ENCODE data around the gene NTM.

The NTM gene

GRCh38 chr11:131942878-131943277, 572.5 kb downstream of the NTM start:
- no peak for TF ChIP-seq ZFX (IDR thresholded peaks at IDR 0.05)
- TF ChIP-seq, protein P1, sequence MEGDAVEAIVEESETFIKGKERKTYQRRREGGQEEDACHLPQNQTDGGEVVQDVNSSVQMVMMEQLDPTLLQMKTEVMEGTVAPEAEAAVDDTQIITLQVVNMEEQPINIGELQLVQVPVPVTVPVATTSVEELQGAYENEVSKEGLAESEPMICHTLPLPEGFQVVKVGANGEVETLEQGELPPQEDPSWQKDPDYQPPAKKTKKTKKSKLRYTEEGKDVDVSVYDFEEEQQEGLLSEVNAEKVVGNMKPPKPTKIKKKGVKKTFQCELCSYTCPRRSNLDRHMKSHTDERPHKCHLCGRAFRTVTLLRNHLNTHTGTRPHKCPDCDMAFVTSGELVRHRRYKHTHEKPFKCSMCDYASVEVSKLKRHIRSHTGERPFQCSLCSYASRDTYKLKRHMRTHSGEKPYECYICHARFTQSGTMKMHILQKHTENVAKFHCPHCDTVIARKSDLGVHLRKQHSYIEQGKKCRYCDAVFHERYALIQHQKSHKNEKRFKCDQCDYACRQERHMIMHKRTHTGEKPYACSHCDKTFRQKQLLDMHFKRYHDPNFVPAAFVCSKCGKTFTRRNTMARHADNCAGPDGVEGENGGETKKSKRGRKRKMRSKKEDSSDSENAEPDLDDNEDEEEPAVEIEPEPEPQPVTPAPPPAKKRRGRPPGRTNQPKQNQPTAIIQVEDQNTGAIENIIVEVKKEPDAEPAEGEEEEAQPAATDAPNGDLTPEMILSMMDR (conservative IDR thresholded peaks at IDR 0.05) = no peak
- no peak overlapping the region for H3K27ac ChIP-seq

- no peak overlapping the region for H3K27ac ChIP-seq
- TF ChIP-seq, protein P1 (conservative IDR thresholded peaks at IDR 0.05) = no peak
- no peak for TF ChIP-seq ZFX (IDR thresholded peaks at IDR 0.05)
Observed at GRCh38 chr11:131943295-131943694, 572.9 kb downstream of the NTM start.

GRCh38 chr11:131944736-131945135, 574.3 kb downstream of the NTM start:
- TF ChIP-seq ZFX (IDR thresholded peaks at IDR 0.05) = no peak
- TF ChIP-seq, protein P1 (conservative IDR thresholded peaks at IDR 0.05) = no peak
- H3K27ac ChIP-seq = no peak overlapping the region

- no peak overlapping the region for H3K27ac ChIP-seq
- TF ChIP-seq ZFX (IDR thresholded peaks at IDR 0.05) = no peak
- TF ChIP-seq, protein P1 (conservative IDR thresholded peaks at IDR 0.05) = no peak
Observed at GRCh38 chr11:131945706-131946105, 575.3 kb downstream of the NTM start.

DNA sequence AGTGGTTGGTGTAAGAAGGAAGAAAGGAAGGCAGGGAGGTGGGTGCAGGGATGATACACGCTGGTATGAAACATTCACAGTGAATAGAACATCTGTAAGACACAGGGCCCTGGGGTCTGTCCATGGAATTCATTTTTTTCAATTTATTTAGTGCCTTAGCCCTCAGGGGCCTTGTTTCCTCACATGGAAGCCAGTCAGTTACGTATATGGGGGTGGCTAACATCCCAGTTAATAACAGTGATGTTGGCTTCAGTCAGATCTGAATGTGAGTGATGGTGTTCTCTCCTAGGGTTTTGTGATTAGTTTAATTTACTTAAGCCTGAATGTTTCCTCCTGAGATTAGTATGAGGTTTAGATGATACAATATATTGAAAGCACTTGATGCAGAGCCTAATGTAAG, 577.1 kb downstream of the NTM start:
- no peak overlapping the region for H3K27ac ChIP-seq
- TF ChIP-seq, protein P1 (conservative IDR thresholded peaks at IDR 0.05) = no peak
- TF ChIP-seq ZFX (IDR thresholded peaks at IDR 0.05) = no peak

DNA sequence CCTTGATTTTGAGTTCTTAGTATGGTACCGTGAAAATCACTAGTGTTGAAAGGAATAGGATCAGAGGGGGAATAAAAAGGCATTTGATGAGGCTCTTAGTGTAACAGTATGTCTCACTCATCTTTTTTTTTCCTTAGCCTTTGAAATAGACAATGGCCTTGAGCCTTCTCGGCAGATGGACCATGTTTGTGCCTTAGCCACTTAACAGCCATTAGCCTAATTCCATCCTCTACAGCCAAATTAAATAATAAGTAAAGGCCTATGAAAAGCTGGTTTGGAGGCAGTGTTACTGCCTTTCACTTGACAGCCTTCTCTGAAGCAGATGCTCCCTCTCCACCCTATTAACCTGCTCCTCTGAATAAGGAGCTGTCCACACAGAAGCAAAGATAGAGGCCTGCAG, 580.7 kb downstream of the NTM start:
- no peak overlapping the region for H3K27ac ChIP-seq
- TF ChIP-seq, protein P1 (conservative IDR thresholded peaks at IDR 0.05) = no peak
- TF ChIP-seq ZFX (IDR thresholded peaks at IDR 0.05) = no peak

DNA sequence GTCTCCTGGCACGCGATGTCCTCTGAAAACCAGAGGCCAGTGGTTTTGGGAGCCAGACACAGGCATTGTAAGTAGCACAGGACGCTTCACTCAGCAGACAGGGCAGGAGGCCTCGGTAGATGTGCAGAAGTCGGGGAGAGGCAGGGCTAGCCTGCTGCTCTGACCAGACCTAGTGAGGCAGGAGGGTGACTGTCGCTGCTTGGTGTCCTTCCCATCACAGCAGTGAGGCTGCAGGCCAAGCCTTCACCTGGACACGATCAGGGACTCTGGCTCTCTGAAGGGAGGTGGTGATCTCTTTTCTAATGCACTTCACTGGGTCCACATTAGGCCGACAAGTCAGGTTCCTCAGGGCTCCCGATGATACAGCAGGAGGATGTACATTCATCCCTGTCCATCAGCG, 583.7 kb downstream of the NTM start:
- no peak for TF ChIP-seq ZFX (IDR thresholded peaks at IDR 0.05)
- TF ChIP-seq, protein P1 (conservative IDR thresholded peaks at IDR 0.05) = no peak
- H3K27ac ChIP-seq = no peak overlapping the region

Measured in C4-2B (cell line).